Measurements from ENCODE around the gene MVK.

MVK gene

GRCh38 chr12:109610523-109610922 lies 36.9 kb downstream of the MVK start:
- no peak for DNase-seq

- no peak for DNase-seq
Observed at GRCh38 chr12:109611223-109611622, 37.6 kb downstream of the MVK start.

GRCh38 chr12:109612003-109612402 lies 38.4 kb downstream of the MVK start:
- DNase-seq, result no peak

GRCh38 chr12:109612975-109613502 lies 39.4 kb downstream of the MVK start:
- no peak for DNase-seq

GRCh38 chr12:109613649-109614455 lies 40.3 kb downstream of the MVK start:
- no peak for DNase-seq

GRCh38 chr12:109615556-109616229 lies 42.1 kb downstream of the MVK start:
- DNase-seq, result no peak

GRCh38 chr12:109617491-109617890 lies 43.9 kb downstream of the MVK start:
- DNase-seq, result no peak

GRCh38 chr12:109618082-109618481 lies 44.5 kb downstream of the MVK start:
- no peak for DNase-seq

- no peak for DNase-seq
Observed at GRCh38 chr12:109619002-109619604, 45.5 kb downstream of the MVK start.

GRCh38 chr12:109621211-109621694 lies 47.7 kb downstream of the MVK start:
- DNase-seq, result peak; percentile 34

- peak; percentile 56 for DNase-seq
Observed at GRCh38 chr12:109621901-109622364, 48.3 kb downstream of the MVK start.

- peak; percentile 24 for DNase-seq
Observed at GRCh38 chr12:109624467-109624866, 50.9 kb downstream of the MVK start.

GRCh38 chr12:109625131-109625559 lies 51.6 kb downstream of the MVK start:
- no peak for DNase-seq

GRCh38 chr12:109625749-109626377 lies 52.3 kb downstream of the MVK start:
- no peak for DNase-seq

GRCh38 chr12:109626378-109627115 lies 53.0 kb downstream of the MVK start:
- DNase-seq, result no peak

GRCh38 chr12:109627633-109628032 lies 54.0 kb downstream of the MVK start:
- no peak for DNase-seq

GRCh38 chr12:109630107-109630506 lies 56.5 kb downstream of the MVK start:
- no peak for DNase-seq

GRCh38 chr12:109630815-109631214 lies 57.2 kb downstream of the MVK start:
- DNase-seq, result peak; percentile 23

GRCh38 chr12:109631302-109631701 lies 57.7 kb downstream of the MVK start:
- no peak for DNase-seq

GRCh38 chr12:109631751-109632150 lies 58.2 kb downstream of the MVK start:
- DNase-seq, result no peak

GRCh38 chr12:109632342-109632741 lies 58.7 kb downstream of the MVK start:
- DNase-seq, result peak; percentile 47

- no peak for DNase-seq
Observed at GRCh38 chr12:109635717-109636116, 62.1 kb downstream of the MVK start.
